ENCODE results near the gene MYH2.

MYH2 gene

DNA sequence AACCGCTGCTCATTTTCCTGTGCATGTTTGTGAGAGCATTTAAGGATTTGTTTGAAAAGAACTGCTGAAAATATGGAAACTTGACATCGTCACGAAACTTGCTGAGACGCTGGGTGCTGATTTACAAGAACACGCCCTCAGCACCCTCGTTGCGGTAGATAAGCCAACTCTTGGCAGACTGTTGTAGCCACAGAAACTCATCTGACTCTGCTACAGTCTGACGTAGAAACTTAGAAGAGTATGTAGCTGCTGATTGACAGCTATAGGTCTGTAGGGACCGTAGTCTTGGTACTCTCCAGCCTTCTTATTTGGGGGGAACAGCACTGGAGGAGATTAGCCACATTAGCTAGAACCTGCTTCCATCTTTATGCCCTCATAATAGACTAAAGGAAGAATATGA is 36.1 kb upstream of the MYH2 start:
- Histone ChIP-seq H3K4me1 (ENCODE audit: insufficient read depth, low read length, poor library complexity, severe bottlenecking) (no peaks in the 10 kb centered on the region), H3K36me3 (ENCODE audit: insufficient read depth, low read length) (no peaks in the 10 kb centered on the region), H2AFZ (ENCODE audit: low read length) (no peak overlapping the region), H3K79me2 (ENCODE audit: insufficient read depth, low read length) (no peaks in the 10 kb centered on the region), H3K9me2 (replicated peaks; ENCODE audit: low read depth, low read length) (no peaks in the 10 kb centered on the region), H3K9ac (ENCODE audit: low read depth, low read length, poor library complexity, severe bottlenecking) (no peak overlapping the region), H3K4me2 (ENCODE audit: low read depth, low read length, poor library complexity, severe bottlenecking) (no peak overlapping the region), H3K9me3 (ENCODE audit: insufficient read depth, low read depth, low read length) (no peaks in the 10 kb centered on the region), H3F3A (ENCODE audit: low read depth) (no peaks in the 10 kb centered on the region), H4K20me1 (ENCODE audit: insufficient read depth, low read length, poor library complexity, severe bottlenecking) (no peaks in the 10 kb centered on the region), H3K27me3 (ENCODE audit: insufficient read depth, low read length, poor library complexity, severe bottlenecking) (no peaks in the 10 kb centered on the region), H3K4me3 (ENCODE audit: low read length, poor library complexity, severe bottlenecking) (no peak overlapping the region)
- TF ChIP-seq EZH2phosphoT487 (IDR thresholded peaks at IDR 0.05; ENCODE audit: borderline replicate concordance): no peak
- TF ChIP-seq, protein P1, sequence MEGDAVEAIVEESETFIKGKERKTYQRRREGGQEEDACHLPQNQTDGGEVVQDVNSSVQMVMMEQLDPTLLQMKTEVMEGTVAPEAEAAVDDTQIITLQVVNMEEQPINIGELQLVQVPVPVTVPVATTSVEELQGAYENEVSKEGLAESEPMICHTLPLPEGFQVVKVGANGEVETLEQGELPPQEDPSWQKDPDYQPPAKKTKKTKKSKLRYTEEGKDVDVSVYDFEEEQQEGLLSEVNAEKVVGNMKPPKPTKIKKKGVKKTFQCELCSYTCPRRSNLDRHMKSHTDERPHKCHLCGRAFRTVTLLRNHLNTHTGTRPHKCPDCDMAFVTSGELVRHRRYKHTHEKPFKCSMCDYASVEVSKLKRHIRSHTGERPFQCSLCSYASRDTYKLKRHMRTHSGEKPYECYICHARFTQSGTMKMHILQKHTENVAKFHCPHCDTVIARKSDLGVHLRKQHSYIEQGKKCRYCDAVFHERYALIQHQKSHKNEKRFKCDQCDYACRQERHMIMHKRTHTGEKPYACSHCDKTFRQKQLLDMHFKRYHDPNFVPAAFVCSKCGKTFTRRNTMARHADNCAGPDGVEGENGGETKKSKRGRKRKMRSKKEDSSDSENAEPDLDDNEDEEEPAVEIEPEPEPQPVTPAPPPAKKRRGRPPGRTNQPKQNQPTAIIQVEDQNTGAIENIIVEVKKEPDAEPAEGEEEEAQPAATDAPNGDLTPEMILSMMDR (conservative IDR thresholded peaks at IDR 0.05; ENCODE audit: low read length): no peak

DNA sequence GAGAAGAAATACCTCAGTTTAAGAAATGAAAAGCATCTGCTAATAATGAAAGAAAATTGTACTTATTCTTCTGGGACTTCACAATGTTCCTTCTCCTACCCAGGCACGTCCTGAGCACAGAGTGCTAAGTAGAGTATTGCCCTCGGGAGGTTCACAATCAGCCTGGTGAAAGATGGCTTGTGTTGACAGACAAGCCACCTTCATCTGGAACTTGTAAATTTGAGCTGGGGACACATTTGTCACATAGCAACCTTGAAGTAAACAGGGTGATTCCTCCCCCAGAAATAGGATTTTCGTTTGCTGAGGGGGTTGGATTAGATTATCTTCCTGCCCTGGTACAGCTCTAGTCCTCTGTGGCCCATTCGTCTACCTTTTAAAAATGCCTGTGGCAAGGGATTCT is 34.4 kb upstream of the MYH2 start:
- H3K79me2 ChIP-seq (ENCODE audit: insufficient read depth, low read length): no peaks in the 10 kb centered on the region
- H3F3A ChIP-seq (ENCODE audit: low read depth): no peaks in the 10 kb centered on the region
- no peaks in the 10 kb centered on the region for H3K27me3 ChIP-seq (ENCODE audit: insufficient read depth, low read length, poor library complexity, severe bottlenecking)
- TF ChIP-seq EZH2phosphoT487 (IDR thresholded peaks at IDR 0.05; ENCODE audit: borderline replicate concordance): no peak
- TF ChIP-seq, protein P1 (conservative IDR thresholded peaks at IDR 0.05; ENCODE audit: low read length): no peak
- H3K9ac ChIP-seq (ENCODE audit: low read depth, low read length, poor library complexity, severe bottlenecking): no peak overlapping the region
- H2AFZ ChIP-seq (ENCODE audit: low read length): no peak overlapping the region
- no peaks in the 10 kb centered on the region for H3K9me3 ChIP-seq (ENCODE audit: insufficient read depth, low read depth, low read length)
- no peaks in the 10 kb centered on the region for H4K20me1 ChIP-seq (ENCODE audit: insufficient read depth, low read length, poor library complexity, severe bottlenecking)
- no peaks in the 10 kb centered on the region for H3K9me2 ChIP-seq (replicated peaks; ENCODE audit: low read depth, low read length)
- peaks cover 8% of the 10 kb centered on the region for H3K4me1 ChIP-seq (ENCODE audit: insufficient read depth, low read length, poor library complexity, severe bottlenecking)
- H3K4me2 ChIP-seq (ENCODE audit: low read depth, low read length, poor library complexity, severe bottlenecking): no peak overlapping the region
- no peak overlapping the region for H3K4me3 ChIP-seq (ENCODE audit: low read length, poor library complexity, severe bottlenecking)
- no peaks in the 10 kb centered on the region for H3K36me3 ChIP-seq (ENCODE audit: insufficient read depth, low read length)

DNA sequence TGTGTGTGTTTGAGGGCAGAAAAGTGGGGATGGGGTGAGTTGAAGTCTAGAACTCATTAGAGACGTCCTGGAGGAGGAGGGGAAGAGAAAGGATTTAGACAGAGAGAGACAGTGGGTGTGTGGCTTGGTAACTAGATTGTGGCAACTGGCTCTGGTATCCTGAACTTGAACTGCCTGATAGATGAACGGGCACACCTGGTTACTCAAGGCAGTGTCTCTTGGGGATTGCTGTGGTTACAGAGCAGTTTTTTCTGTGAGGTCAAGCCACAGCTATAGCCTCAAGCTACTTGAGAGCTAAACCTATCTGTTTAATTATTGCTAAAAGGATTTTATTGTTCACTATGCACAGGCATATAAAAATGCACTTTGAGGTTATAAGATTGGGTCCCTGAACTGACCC is 29.8 kb upstream of the MYH2 start:
- no peaks in the 10 kb centered on the region for H3K9me2 ChIP-seq (replicated peaks; ENCODE audit: low read depth, low read length)
- H3K4me1 ChIP-seq (ENCODE audit: insufficient read depth, low read length, poor library complexity, severe bottlenecking): peaks cover 9% of the 10 kb centered on the region
- H3K27me3 ChIP-seq (ENCODE audit: insufficient read depth, low read length, poor library complexity, severe bottlenecking): no peaks in the 10 kb centered on the region
- H2AFZ ChIP-seq (ENCODE audit: low read length): peak overlapping the region; percentile 26; the same call in 1 of the 2 replicates
- no peak for TF ChIP-seq EZH2phosphoT487 (IDR thresholded peaks at IDR 0.05; ENCODE audit: borderline replicate concordance)
- TF ChIP-seq, protein P1 (conservative IDR thresholded peaks at IDR 0.05; ENCODE audit: low read length): no peak
- H3K9me3 ChIP-seq (ENCODE audit: insufficient read depth, low read depth, low read length): no peaks in the 10 kb centered on the region
- no peak overlapping the region for H3K4me3 ChIP-seq (ENCODE audit: low read length, poor library complexity, severe bottlenecking)
- H4K20me1 ChIP-seq (ENCODE audit: insufficient read depth, low read length, poor library complexity, severe bottlenecking): no peaks in the 10 kb centered on the region
- H3K36me3 ChIP-seq (ENCODE audit: insufficient read depth, low read length): no peaks in the 10 kb centered on the region
- no peaks in the 10 kb centered on the region for H3K79me2 ChIP-seq (ENCODE audit: insufficient read depth, low read length)
- no peak overlapping the region for H3K4me2 ChIP-seq (ENCODE audit: low read depth, low read length, poor library complexity, severe bottlenecking)
- H3F3A ChIP-seq (ENCODE audit: low read depth): no peaks in the 10 kb centered on the region
- no peak overlapping the region for H3K9ac ChIP-seq (ENCODE audit: low read depth, low read length, poor library complexity, severe bottlenecking)
